Kidney tubule cell (primary cell): ENCODE data around the gene FAS.

Experiments used
- DNase-seq: peaks from one replicate; pipeline ENCODE4 v3.0.0-alpha.2; 2018; ENCODE audit warnings: low spot score

Gene FAS

GRCh38 chr10:89035461-89035860 is 44.9 kb downstream of the FAS start:
- no peak for DNase-seq

- no peak for DNase-seq
These were observed 46.5 kb downstream of the FAS start for GRCh38 chr10:89037096-89037495.

GRCh38 chr10:89042562-89042961 is 52.0 kb downstream of the FAS start:
- peak; percentile 26 for DNase-seq

GRCh38 chr10:89043052-89043451 is 52.5 kb downstream of the FAS start:
- DNase-seq: no peak

GRCh38 chr10:89047397-89047796 is 56.8 kb downstream of the FAS start:
- no peak for DNase-seq

GRCh38 chr10:89051593-89051992 is 61.0 kb downstream of the FAS start:
- no peak for DNase-seq

DNA sequence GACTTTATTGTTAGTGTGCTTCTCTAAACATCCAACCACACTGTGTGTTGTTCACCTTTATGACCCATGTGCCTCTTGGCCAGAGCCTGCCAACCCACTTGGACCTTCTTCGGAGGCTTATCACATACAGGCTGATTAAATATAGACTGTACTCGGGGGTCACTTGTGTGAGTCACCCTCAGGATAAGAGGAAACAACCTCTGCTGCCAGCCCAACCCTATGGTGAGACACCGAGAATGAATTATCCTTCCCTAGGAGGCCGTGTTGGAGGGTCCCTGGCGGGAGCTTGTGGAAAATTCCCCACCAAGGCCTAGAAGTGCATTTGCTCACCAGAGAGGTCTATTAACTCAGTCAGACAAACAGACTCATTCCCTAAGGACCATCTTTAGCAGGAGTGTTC is 63.0 kb downstream of the FAS start:
- DNase-seq: no peak

DNA sequence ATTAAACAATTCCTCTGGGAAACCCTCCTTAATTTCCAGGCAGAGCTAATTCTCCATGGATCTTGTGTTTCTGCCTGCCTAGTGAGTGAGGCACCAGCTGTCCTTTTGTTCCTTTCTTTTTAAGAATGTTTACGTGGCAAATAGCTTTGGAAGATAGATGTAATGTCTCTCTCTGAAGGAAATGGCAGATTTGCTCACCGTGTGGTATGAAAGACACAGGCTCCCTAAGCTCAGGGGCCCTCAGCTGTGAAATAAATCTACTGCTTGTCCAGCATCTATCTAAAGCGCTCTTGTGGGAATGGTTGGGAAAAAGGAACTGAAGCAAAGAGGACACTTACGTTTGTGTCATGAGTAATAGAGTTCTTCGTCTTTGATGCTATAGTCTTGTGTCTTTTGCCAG is 64.6 kb downstream of the FAS start:
- DNase-seq: no peak

- DNase-seq: no peak
These were observed 72.3 kb downstream of the FAS start for GRCh38 chr10:89062861-89063260.

- DNase-seq: no peak
These were observed 72.9 kb downstream of the FAS start for GRCh38 chr10:89063465-89063864.

DNA sequence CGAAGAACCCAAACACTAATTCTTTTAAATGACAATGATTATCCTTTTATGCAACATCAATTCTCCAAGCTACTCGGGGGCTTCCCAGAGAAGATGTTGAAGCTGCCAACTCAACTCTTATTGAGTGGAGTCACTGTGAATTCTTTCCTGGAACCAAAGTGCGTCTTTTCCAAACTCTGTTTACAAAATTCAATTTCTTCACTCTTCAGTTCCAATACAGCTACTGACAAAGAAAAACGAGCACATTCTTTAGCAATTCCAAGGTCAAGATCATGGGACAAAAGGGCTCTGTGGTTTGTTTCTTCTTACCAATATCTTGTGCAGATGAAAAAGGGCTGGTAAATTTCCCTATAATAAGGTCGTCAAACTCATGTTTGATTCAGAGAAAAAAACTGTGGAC is 74.2 kb downstream of the FAS start:
- DNase-seq: no peak
